ENCODE data around the gene PICALM. TPM values are rescaled to one million over a fixed set of nuclear protein-coding genes. Genes with fewer than 3 reads are reported as not detected.

Gene PICALM
- total RNA-seq, 1 donor, result 313 TPM

DNA sequence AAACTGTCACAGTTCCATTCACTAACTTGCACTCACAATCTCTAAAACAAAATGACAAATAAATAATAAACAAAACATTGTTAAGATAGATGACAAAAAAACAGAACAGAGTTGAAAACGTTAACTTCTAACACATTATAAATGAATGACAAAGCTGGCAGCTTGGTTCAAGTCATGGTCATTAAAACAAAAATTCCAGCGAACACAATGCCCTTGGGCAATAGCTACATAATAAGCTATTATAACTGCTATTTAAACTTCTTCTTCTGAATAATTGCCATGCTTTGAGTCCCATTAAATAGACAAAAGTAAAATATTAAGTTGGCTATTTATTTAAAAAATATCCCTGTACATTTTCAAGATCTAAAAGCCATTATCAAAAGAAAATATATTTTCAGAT is 54.7 kb downstream of the PICALM start:
- Histone ChIP-seq H3K79me2 (ENCODE audit: insufficient read depth, low read length) (peaks cover 62% of the 10 kb centered on the region), H3K27ac (ENCODE audit: low read depth, low read length) (no peak overlapping the region)
- DNase-seq (ENCODE audit: insufficient read length, low spot score, missing footprints), result no peak

DNA sequence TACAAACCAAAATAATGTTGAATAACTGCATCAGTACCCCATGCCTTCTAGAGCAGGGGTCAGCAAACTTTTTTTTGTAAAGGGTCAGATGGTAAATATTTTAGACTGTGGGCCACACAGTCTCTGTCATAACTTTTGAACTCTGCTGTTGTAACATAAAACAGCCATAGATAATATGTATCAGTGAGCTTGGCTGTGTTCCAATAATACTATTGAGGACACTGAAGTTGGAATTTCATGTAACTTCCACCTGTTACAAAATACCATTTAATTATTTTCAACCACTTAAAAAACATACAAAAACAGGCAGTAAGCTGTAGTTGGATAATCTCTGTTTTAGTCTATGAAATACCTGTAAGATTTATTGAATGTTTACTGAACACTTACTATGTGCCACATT is 55.2 kb downstream of the PICALM start:
- no peaks in the 10 kb centered on the region for H3K9me3 ChIP-seq (ENCODE audit: low read depth, low read length)
- TF ChIP-seq, protein P1, sequence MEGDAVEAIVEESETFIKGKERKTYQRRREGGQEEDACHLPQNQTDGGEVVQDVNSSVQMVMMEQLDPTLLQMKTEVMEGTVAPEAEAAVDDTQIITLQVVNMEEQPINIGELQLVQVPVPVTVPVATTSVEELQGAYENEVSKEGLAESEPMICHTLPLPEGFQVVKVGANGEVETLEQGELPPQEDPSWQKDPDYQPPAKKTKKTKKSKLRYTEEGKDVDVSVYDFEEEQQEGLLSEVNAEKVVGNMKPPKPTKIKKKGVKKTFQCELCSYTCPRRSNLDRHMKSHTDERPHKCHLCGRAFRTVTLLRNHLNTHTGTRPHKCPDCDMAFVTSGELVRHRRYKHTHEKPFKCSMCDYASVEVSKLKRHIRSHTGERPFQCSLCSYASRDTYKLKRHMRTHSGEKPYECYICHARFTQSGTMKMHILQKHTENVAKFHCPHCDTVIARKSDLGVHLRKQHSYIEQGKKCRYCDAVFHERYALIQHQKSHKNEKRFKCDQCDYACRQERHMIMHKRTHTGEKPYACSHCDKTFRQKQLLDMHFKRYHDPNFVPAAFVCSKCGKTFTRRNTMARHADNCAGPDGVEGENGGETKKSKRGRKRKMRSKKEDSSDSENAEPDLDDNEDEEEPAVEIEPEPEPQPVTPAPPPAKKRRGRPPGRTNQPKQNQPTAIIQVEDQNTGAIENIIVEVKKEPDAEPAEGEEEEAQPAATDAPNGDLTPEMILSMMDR (IDR thresholded peaks at IDR 0.05; ENCODE audit: extremely low read depth, low read depth, low read length), result no peak
- no peak overlapping the region for H3K4me3 ChIP-seq (ENCODE audit: insufficient read depth, low read length)
- H2AFZ ChIP-seq (ENCODE audit: low read length), result no peak overlapping the region
- no peak overlapping the region for H3K4me2 ChIP-seq (ENCODE audit: insufficient read depth, low read length)
- no peaks in the 10 kb centered on the region for H3K4me1 ChIP-seq (ENCODE audit: insufficient read depth, low read length)
- H3K27me3 ChIP-seq (ENCODE audit: insufficient read depth, low read length), result no peaks in the 10 kb centered on the region
- peaks cover 64% of the 10 kb centered on the region for H3K36me3 ChIP-seq (ENCODE audit: insufficient read depth, low read length)
- DNase-seq (ENCODE audit: insufficient read length, low spot score, missing footprints), result no peak
- H3K79me2 ChIP-seq (ENCODE audit: insufficient read depth, low read length), result peaks cover 62% of the 10 kb centered on the region
- no peak overlapping the region for H3K27ac ChIP-seq (ENCODE audit: low read depth, low read length)
- peaks cover 9% of the 10 kb centered on the region for H4K20me1 ChIP-seq (ENCODE audit: insufficient read depth, low read length)

More for the DNA sequence above, 54.7 kb downstream of the PICALM start:
- no peaks in the 10 kb centered on the region for H3K9me3 ChIP-seq (ENCODE audit: low read depth, low read length)
- TF ChIP-seq, protein P1 (IDR thresholded peaks at IDR 0.05; ENCODE audit: extremely low read depth, low read depth, low read length), result no peak
- H3K4me3 ChIP-seq (ENCODE audit: insufficient read depth, low read length), result no peak overlapping the region
- H4K20me1 ChIP-seq (ENCODE audit: insufficient read depth, low read length), result peaks cover 9% of the 10 kb centered on the region
- no peak overlapping the region for H3K4me2 ChIP-seq (ENCODE audit: insufficient read depth, low read length)
- H3K36me3 ChIP-seq (ENCODE audit: insufficient read depth, low read length), result peaks cover 64% of the 10 kb centered on the region
- no peak overlapping the region for H2AFZ ChIP-seq (ENCODE audit: low read length)
- H3K4me1 ChIP-seq (ENCODE audit: insufficient read depth, low read length), result no peaks in the 10 kb centered on the region
- no peaks in the 10 kb centered on the region for H3K27me3 ChIP-seq (ENCODE audit: insufficient read depth, low read length)

GRCh38 chr11:86011175-86011574 is 57.7 kb downstream of the PICALM start:
- no peak overlapping the region for H3K4me2 ChIP-seq (ENCODE audit: insufficient read depth, low read length)
- peaks cover 9% of the 10 kb centered on the region for H4K20me1 ChIP-seq (ENCODE audit: insufficient read depth, low read length)
- TF ChIP-seq, protein P1 (IDR thresholded peaks at IDR 0.05; ENCODE audit: extremely low read depth, low read depth, low read length), result no peak
- no peaks in the 10 kb centered on the region for H3K4me1 ChIP-seq (ENCODE audit: insufficient read depth, low read length)
- H3K79me2 ChIP-seq (ENCODE audit: insufficient read depth, low read length), result peaks cover 48% of the 10 kb centered on the region
- H3K9me3 ChIP-seq (ENCODE audit: low read depth, low read length), result no peaks in the 10 kb centered on the region
- H3K27me3 ChIP-seq (ENCODE audit: insufficient read depth, low read length), result no peaks in the 10 kb centered on the region
- H3K27ac ChIP-seq (ENCODE audit: low read depth, low read length), result no peak overlapping the region
- H3K36me3 ChIP-seq (ENCODE audit: insufficient read depth, low read length), result peaks cover 72% of the 10 kb centered on the region
- no peak for DNase-seq (ENCODE audit: insufficient read length, low spot score, missing footprints)
- no peak overlapping the region for H2AFZ ChIP-seq (ENCODE audit: low read length)
- H3K4me3 ChIP-seq (ENCODE audit: insufficient read depth, low read length), result no peak overlapping the region

DNA sequence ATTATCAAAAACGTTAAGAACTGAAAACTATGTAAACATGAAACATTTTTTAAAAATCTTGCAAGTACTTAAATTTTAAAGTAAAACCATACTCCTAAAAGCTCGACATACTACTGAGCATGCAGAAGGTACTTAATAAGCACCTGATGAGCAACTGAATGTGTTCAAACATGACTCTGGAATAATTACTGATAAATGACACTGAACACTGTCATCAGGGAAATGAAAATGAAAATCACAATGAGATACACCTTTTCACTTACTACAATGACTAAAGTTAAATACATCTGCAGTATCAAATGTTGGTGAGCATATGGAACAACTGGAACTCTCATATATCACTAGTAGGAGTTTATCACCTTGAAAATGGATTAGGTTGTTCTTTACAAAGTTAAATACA is 65.2 kb downstream of the PICALM start:
- no peaks in the 10 kb centered on the region for H4K20me1 ChIP-seq (ENCODE audit: insufficient read depth, low read length)
- no peaks in the 10 kb centered on the region for H3K4me1 ChIP-seq (ENCODE audit: insufficient read depth, low read length)
- peaks cover 55% of the 10 kb centered on the region for H3K79me2 ChIP-seq (ENCODE audit: insufficient read depth, low read length)
- no peak overlapping the region for H3K27ac ChIP-seq (ENCODE audit: low read depth, low read length)
- no peak overlapping the region for H3K4me2 ChIP-seq (ENCODE audit: insufficient read depth, low read length)
- no peak overlapping the region for H2AFZ ChIP-seq (ENCODE audit: low read length)
- H3K4me3 ChIP-seq (ENCODE audit: insufficient read depth, low read length), result no peak overlapping the region
- no peaks in the 10 kb centered on the region for H3K27me3 ChIP-seq (ENCODE audit: insufficient read depth, low read length)
- H3K36me3 ChIP-seq (ENCODE audit: insufficient read depth, low read length), result peaks cover 94% of the 10 kb centered on the region
- no peaks in the 10 kb centered on the region for H3K9me3 ChIP-seq (ENCODE audit: low read depth, low read length)
- no peak for DNase-seq (ENCODE audit: insufficient read length, low spot score, missing footprints)
- TF ChIP-seq, protein P1 (IDR thresholded peaks at IDR 0.05; ENCODE audit: extremely low read depth, low read depth, low read length), result no peak

All from osteoblast (primary cell).